IMR-90 (cell line): Measurements from ENCODE around the gene ADSS1. TPM values are rescaled to one million over a fixed set of nuclear protein-coding genes. Genes with fewer than 3 reads are reported as not detected.

Experiments
- ATAC-seq: fragments of 200-7000 bp; cut with Tn5 transposase; 2 replicates; pipeline ENCODE4 v1.9.1; 2020; ENCODE audit warnings: low read depth, mild to moderate bottlenecking, moderate library complexity
- BruUV-seq: library from RNA; stranded (reverse); fragments of 400-500 nt; replicated peaks from 2 replicates; lab custom pipeline; 2021; lab: Mats Ljungman, UMichigan
- CTCF ChIA-PET: fragments of 300-600 bp; formaldehyde crosslinking; extraction: SDS; loops from one replicate; lab custom pipeline; 2021; ENCODE audit warnings: antibody characterized with exemption; lab: Yijun Ruan, JAX
- POLR2A ChIA-PET: fragments of 300-600 bp; sonication (Branson Sonifier 250); formaldehyde crosslinking; loops from one replicate; lab custom pipeline; 2022; ENCODE audit warnings: antibody characterized with exemption; ENCODE audit not compliant: unreplicated experiment; lab: Charles Lee
- DNase-seq: peaks from one replicate; pipeline ENCODE4 v3.0.0; 2013
- H2AFZ ChIP-seq: replicated peaks from 2 replicates; pipeline ENCODE3; 2013; ENCODE audit warnings: low read length, mild to moderate bottlenecking; ENCODE audit not compliant: poor library complexity
- H2AK5ac ChIP-seq: 2 replicates; pipeline ENCODE4 v1.6.1; 2013; ENCODE audit warnings: low read depth, low read length, inconsistent platforms
- H2AK9ac ChIP-seq: replicated peaks from 2 replicates; pipeline ENCODE3; 2013; ENCODE audit warnings: mild to moderate bottlenecking, low read depth, low read length, moderate library complexity; ENCODE audit not compliant: poor library complexity
- H2BK120ac ChIP-seq: 2 replicates; pipeline ENCODE4 v1.6.1; 2013; ENCODE audit warnings: low read depth, low read length, inconsistent platforms
- H2BK15ac ChIP-seq: 3 replicates; pipeline ENCODE4 v1.6.1; 2013; ENCODE audit warnings: low read depth, low read length, inconsistent platforms
- H2BK20ac ChIP-seq: 2 replicates; pipeline ENCODE4 v1.6.1; 2013; ENCODE audit warnings: low read depth, mild to moderate bottlenecking, inconsistent platforms, low read length, moderate library complexity
- H2BK5ac ChIP-seq: 2 replicates; pipeline ENCODE4 v1.6.1; 2013; ENCODE audit warnings: mild to moderate bottlenecking, low read depth, low read length, inconsistent platforms; ENCODE audit not compliant: poor library complexity, severe bottlenecking
- H3K14ac ChIP-seq: replicated peaks from 2 replicates; pipeline ENCODE4 v1.6.1; 2013; ENCODE audit warnings: low read depth, low read length, inconsistent platforms
- H3K18ac ChIP-seq: 2 replicates; pipeline ENCODE4 v1.6.1; 2013; ENCODE audit warnings: low read depth, low read length, control low read depth
- H3K23ac ChIP-seq: 2 replicates; pipeline ENCODE4 v1.6.1; 2013; ENCODE audit warnings: low read depth, low read length, inconsistent platforms
- H3K27ac ChIP-seq: 2 replicates; pipeline ENCODE4 v1.5.1; 2013; ENCODE audit warnings: mild to moderate bottlenecking, control low read depth, low read length; ENCODE audit not compliant: insufficient read depth
- H3K27me3 ChIP-seq: 2 replicates; pipeline ENCODE4 v1.6.1; 2013; ENCODE audit warnings: low read length; ENCODE audit not compliant: control insufficient read depth, insufficient read depth
- H3K36me3 ChIP-seq: 2 replicates; pipeline ENCODE4 v1.6.1; 2013; ENCODE audit warnings: low read length, mixed read lengths; ENCODE audit not compliant: control insufficient read depth, insufficient read depth
- H3K4ac ChIP-seq: 2 replicates; pipeline ENCODE4 v1.6.1; 2013; ENCODE audit warnings: low read depth, low read length, inconsistent platforms
- H3K4me1 ChIP-seq: 2 replicates; pipeline ENCODE4 v1.6.1; 2013; ENCODE audit warnings: low read length, mixed read lengths; ENCODE audit not compliant: control insufficient read depth, insufficient read depth
- H3K4me2 ChIP-seq: 2 replicates; pipeline ENCODE4 v1.6.1; 2013; ENCODE audit warnings: low read depth, mild to moderate bottlenecking, control low read depth, low read length, moderate library complexity
- H3K4me3 ChIP-seq: 2 replicates; pipeline ENCODE4 v1.5.1; 2013; ENCODE audit warnings: low read depth, mild to moderate bottlenecking, control low read depth, low read length, moderate library complexity; ENCODE audit not compliant: insufficient read depth
- H3K56ac ChIP-seq: 2 replicates; pipeline ENCODE4 v1.6.1; 2013; ENCODE audit warnings: low read length, inconsistent platforms; ENCODE audit not compliant: insufficient read depth; ENCODE audit errors: extremely low read depth
- H3K79me1 ChIP-seq, 2 experiments: 2 replicates each; pipeline ENCODE4 v1.6.1; 2013; ENCODE audit warnings: low read length in 2 of 2, inconsistent platforms in 1 of 2, low read depth in 1 of 2
- H3K9ac ChIP-seq: 2 replicates; pipeline ENCODE4 v1.6.1; 2013; ENCODE audit warnings: low read depth, low read length, control low read depth
- H3K9me1 ChIP-seq: 2 replicates; pipeline ENCODE4 v1.6.1; 2013; ENCODE audit warnings: low read length, inconsistent platforms; ENCODE audit not compliant: insufficient read depth
- H3K9me3 ChIP-seq: 2 replicates; pipeline ENCODE4 v1.6.1; 2013; ENCODE audit warnings: low read length; ENCODE audit not compliant: control insufficient read depth, insufficient read depth
- H4K20me1 ChIP-seq: 2 replicates; pipeline ENCODE4 v1.6.1; 2013; ENCODE audit warnings: low read length, inconsistent platforms; ENCODE audit not compliant: insufficient read depth
- H4K5ac ChIP-seq: 2 replicates; pipeline ENCODE4 v1.6.1; 2013; ENCODE audit warnings: mild to moderate bottlenecking, low read depth, low read length, control low read depth
- H4K8ac ChIP-seq, 2 experiments: 2 replicates each; pipeline ENCODE4 v1.6.1; 2013; ENCODE audit warnings: low read depth in 2 of 2, low read length in 2 of 2, control low read depth in 1 of 2, inconsistent platforms in 1 of 2
- H4K91ac ChIP-seq: 2 replicates; pipeline ENCODE4 v1.6.1; 2013; ENCODE audit warnings: low read depth, low read length, inconsistent platforms; ENCODE audit not compliant: insufficient read depth
- BHLHE40 ChIP-seq: fragments of 150-350 bp; IDR thresholded peaks from 2 replicates; pipeline ENCODE4 v1.6.1; 2016; ENCODE audit warnings: mild to moderate bottlenecking, low read depth, low read length
- CEBPB ChIP-seq: IDR thresholded peaks from 2 replicates; pipeline ENCODE4 v1.6.1; 2012; ENCODE audit warnings: low read depth, low read length, improper control_type of control experiment
- CHD1 ChIP-seq: IDR thresholded peaks from 2 replicates; pipeline ENCODE4 v1.6.1; 2012; ENCODE audit warnings: low read depth, low read length, improper control_type of control experiment
- CTCF ChIP-seq: conservative IDR thresholded peaks from 2 replicates; pipeline ENCODE4 v1.5.1; 2012; ENCODE audit warnings: mild to moderate bottlenecking, low read depth, low read length, improper control_type of control experiment
- FOS ChIP-seq: fragments of 150-350 bp; IDR thresholded peaks from 2 replicates; pipeline ENCODE4 v1.6.1; 2016; ENCODE audit warnings: low read depth, low read length
- MAFK ChIP-seq: IDR thresholded peaks from 2 replicates; pipeline ENCODE4 v1.6.1; 2012; ENCODE audit warnings: low read depth, low read length, improper control_type of control experiment
- MAZ ChIP-seq: IDR thresholded peaks from 2 replicates; pipeline ENCODE4 v1.6.1; 2012; ENCODE audit warnings: low read depth, mild to moderate bottlenecking, low read length, improper control_type of control experiment, moderate library complexity, borderline replicate concordance
- MXI1 ChIP-seq: IDR thresholded peaks from 2 replicates; pipeline ENCODE4 v1.6.1; 2012; ENCODE audit warnings: low read depth, mild to moderate bottlenecking, low read length, moderate library complexity, borderline replicate concordance
- NFE2L2 ChIP-seq: fragments of 150-350 bp; IDR thresholded peaks from 2 replicates; pipeline ENCODE4 v1.6.1; 2016; ENCODE audit warnings: low read depth, mild to moderate bottlenecking, low read length
- POLR2A ChIP-seq: IDR thresholded peaks from 2 replicates; pipeline ENCODE4 v1.6.1; 2012; ENCODE audit warnings: mild to moderate bottlenecking, low read depth, low read length
- RAD21 ChIP-seq: IDR thresholded peaks from 2 replicates; pipeline ENCODE4 v1.6.1; 2012; ENCODE audit warnings: low read length, improper control_type of control experiment
- RCOR1 ChIP-seq: IDR thresholded peaks from 2 replicates; pipeline ENCODE4 v1.6.1; 2012; ENCODE audit warnings: mild to moderate bottlenecking, low read length, improper control_type of control experiment; ENCODE audit not compliant: insufficient replicate concordance
- RFX5 ChIP-seq: IDR thresholded peaks from 2 replicates; pipeline ENCODE4 v1.8.0; 2012; ENCODE audit warnings: low read depth, mild to moderate bottlenecking, low read length, moderate library complexity
- SMC3 ChIP-seq: fragments of 150-350 bp; IDR thresholded peaks from 2 replicates; pipeline ENCODE4 v1.6.1; 2016; ENCODE audit warnings: low read depth, mild to moderate bottlenecking, antibody characterized with exemption, low read length, moderate library complexity
- WGBS, 2 experiments: methylation state at CpG; one replicate each; pipeline versions ENCODE4 v1.1.5 to v1.1.7; 2013; ENCODE audit warnings: missing lambda C conversion rate in 2 of 2; ENCODE audit not compliant: insufficient read length in 1 of 2; ENCODE audit errors: extremely low coverage in 2 of 2; 5-methylcytosine and 5-hydroxymethylcytosine counted together
- dilution Hi-C: fragments of 300-500 bp; cut with HindIII; formaldehyde crosslinking; loops from one replicate; pipeline ENCODE4 v1.14.3; 2018; ENCODE audit warnings: low sequenced_read_pairs; ENCODE audit not compliant: unreplicated experiment
- in situ Hi-C: fragments of 300-500 bp; cut with MboI; formaldehyde crosslinking; loops from 3 replicates; pipeline ENCODE4 v1.14.3; 2019; ENCODE audit warnings: low sequenced_read_pairs, inconsistent platforms, mixed read lengths
- intact Hi-C: fragments of 100-400 bp; cut with micrococcal nuclease; formaldehyde crosslinking; loops from 2 replicates; pipeline ENCODE4 v1.10.0; 2022
- polyA plus RNA-seq, 3 experiments: library from polyadenylated mRNA; depleted of rRNA; stranded (reverse); fragments of >200 nt; gene quantifications; 2 replicates each; pipeline ENCODE4 v1.2.3, GENCODE V29; 2012; ENCODE audit warnings: low replicate concordance in 1 of 3
- total RNA-seq: library from RNA; depleted of rRNA; stranded (reverse); fragments of >200 nt; gene quantifications from 2 replicates; pipeline ENCODE4 v1.2.3, GENCODE V29; 2012
- TF ChIP-seq, protein P1 (sequence below): fragments of 150-350 bp; IDR thresholded peaks from 2 replicates; pipeline ENCODE4 v1.6.1; 2017; ENCODE audit warnings: mild to moderate bottlenecking, antibody characterized with exemption, low read length, low read depth
- TF ChIP-seq, protein P2 (sequence below): fragments of 150-350 bp; IDR thresholded peaks from 2 replicates; pipeline ENCODE4 v1.6.1; 2016; ENCODE audit warnings: low read depth, mild to moderate bottlenecking, low read length, moderate library complexity, borderline replicate concordance

ADSS1 gene
- total and polyA plus RNA-seq, 2 of the 4 experiments (the other 2 are of a cell fraction), result 1.8 to 5.2 TPM

GRCh38 chr14:104739026-104739425 lies 15.0 kb downstream of the ADSS1 start:
- Histone ChIP-seq H3K36me3 (peaks cover 10% of the 10 kb centered on the region), H4K8ac (no peak overlapping the region), H2BK120ac (no peak overlapping the region), H2AK9ac (no peak overlapping the region), H4K91ac (no peak overlapping the region), H2AK5ac (peak overlapping the region; percentile 0; the same call in 1 of the 2 replicates), H2BK15ac (no peak overlapping the region), H2AFZ (no peak overlapping the region), H3K14ac (no peak overlapping the region), H3K9ac (no peak overlapping the region), H3K9me3 (no peaks in the 10 kb centered on the region), H3K9me1 (peaks cover 15% of the 10 kb centered on the region), H3K23ac (no peak overlapping the region), H3K27ac (no peak overlapping the region), H3K27me3 (no peaks in the 10 kb centered on the region), H3K4me1 (peaks cover 22% of the 10 kb centered on the region), H2BK20ac (no peak overlapping the region), H3K18ac (no peak overlapping the region), H2BK5ac (no peak overlapping the region), H3K56ac (no peak overlapping the region), H3K4ac (no peak overlapping the region), H3K4me2 (no peak overlapping the region), H3K79me1 (no peaks in the 10 kb centered on the region), H4K20me1 (no peaks in the 10 kb centered on the region), H3K4me3 (no peak overlapping the region), H4K5ac (no peak overlapping the region)
- in situ Hi-C loops, result no loop called here
- ATAC-seq, result no peak
- POLR2A ChIA-PET, result no interaction called here
- CTCF ChIA-PET, result interaction anchor here (0.6 kb wide), 1 partner anchor 10 kb away, joined by 5 read pairs; no protein-coding TSS in a partner anchor
- BruUV-seq, result no TSS peak
- no peak for DNase-seq
- 89% methylated on average over 12 of the region's 17 CpGs; no CpG with 5 or more reads in 1 of the 2 experiments for WGBS, 2 experiments
- dilution Hi-C loops, result no loop called here
- intact Hi-C loops, result no loop called here
- TF ChIP-seq RCOR1, result no peak
- no peak for TF ChIP-seq BHLHE40
- no peak for TF ChIP-seq MAZ
- TF ChIP-seq CTCF, result no peak
- no peak for TF ChIP-seq CEBPB
- TF ChIP-seq, protein P1, sequence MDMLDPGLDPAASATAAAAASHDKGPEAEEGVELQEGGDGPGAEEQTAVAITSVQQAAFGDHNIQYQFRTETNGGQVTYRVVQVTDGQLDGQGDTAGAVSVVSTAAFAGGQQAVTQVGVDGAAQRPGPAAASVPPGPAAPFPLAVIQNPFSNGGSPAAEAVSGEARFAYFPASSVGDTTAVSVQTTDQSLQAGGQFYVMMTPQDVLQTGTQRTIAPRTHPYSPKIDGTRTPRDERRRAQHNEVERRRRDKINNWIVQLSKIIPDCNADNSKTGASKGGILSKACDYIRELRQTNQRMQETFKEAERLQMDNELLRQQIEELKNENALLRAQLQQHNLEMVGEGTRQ, result no peak
- TF ChIP-seq RFX5, result no peak
- no peak for TF ChIP-seq SMC3
- no peak for TF ChIP-seq NFE2L2
- TF ChIP-seq, protein P2, sequence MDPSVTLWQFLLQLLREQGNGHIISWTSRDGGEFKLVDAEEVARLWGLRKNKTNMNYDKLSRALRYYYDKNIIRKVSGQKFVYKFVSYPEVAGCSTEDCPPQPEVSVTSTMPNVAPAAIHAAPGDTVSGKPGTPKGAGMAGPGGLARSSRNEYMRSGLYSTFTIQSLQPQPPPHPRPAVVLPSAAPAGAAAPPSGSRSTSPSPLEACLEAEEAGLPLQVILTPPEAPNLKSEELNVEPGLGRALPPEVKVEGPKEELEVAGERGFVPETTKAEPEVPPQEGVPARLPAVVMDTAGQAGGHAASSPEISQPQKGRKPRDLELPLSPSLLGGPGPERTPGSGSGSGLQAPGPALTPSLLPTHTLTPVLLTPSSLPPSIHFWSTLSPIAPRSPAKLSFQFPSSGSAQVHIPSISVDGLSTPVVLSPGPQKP, result no peak
- no peak for TF ChIP-seq POLR2A
- no peak for TF ChIP-seq RAD21
- no peak for TF ChIP-seq CHD1
- no peak for TF ChIP-seq MXI1
- no peak for TF ChIP-seq MAFK
- TF ChIP-seq FOS, result no peak
